NCI-H526 treated with DMSO at 0.1 percent for 48 hours (cell line): Measurements from ENCODE around the gene SGCG.
"Not testable (repeated sequence)": the region's sequence is repeated elsewhere in the genome, so short reads cannot be mapped to it uniquely, and the experiment has no call there.

Experiments
- DNase-seq: peaks from one replicate; lab custom pipeline; 2025; lab: John Stamatoyannopoulos, UW

The SGCG gene

GRCh38 chr13:23212671-23213070, 31.9 kb downstream of the SGCG start:
- DNase-seq, result no peak

DNA sequence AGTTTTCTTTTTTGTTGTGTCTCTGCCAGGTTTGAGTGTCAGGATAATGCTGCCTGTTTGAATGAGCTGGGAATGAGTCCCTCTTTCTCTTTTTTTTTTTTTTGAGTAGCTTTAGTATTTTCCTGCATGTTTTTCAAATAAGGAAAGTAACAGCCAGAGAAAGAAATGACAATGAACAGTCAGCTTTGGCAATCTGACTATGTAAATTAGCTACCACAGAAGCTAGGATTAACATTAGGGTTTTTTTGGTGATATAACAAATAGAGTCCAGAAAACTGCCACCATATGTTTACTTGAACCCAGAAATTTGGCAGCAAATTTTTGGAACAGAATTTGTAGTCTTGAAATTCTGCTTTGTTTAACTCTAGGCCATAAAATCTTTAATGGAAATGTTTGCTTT, 50.5 kb downstream of the SGCG start:
- no peak for DNase-seq

- DNase-seq, result no peak
Observed at GRCh38 chr13:23235994-23236393, 55.2 kb downstream of the SGCG start.

- DNase-seq, result no peak
Observed at GRCh38 chr13:23243066-23243465, 62.3 kb downstream of the SGCG start.

GRCh38 chr13:23248410-23248809, 67.6 kb downstream of the SGCG start:
- not testable (repeated sequence) for DNase-seq

GRCh38 chr13:23254506-23254905, 73.7 kb downstream of the SGCG start:
- DNase-seq, result no peak

- DNase-seq, result no peak
Observed at GRCh38 chr13:23267571-23267970, 86.8 kb downstream of the SGCG start.

GRCh38 chr13:23268441-23268840, 87.7 kb downstream of the SGCG start:
- DNase-seq, result no peak

DNA sequence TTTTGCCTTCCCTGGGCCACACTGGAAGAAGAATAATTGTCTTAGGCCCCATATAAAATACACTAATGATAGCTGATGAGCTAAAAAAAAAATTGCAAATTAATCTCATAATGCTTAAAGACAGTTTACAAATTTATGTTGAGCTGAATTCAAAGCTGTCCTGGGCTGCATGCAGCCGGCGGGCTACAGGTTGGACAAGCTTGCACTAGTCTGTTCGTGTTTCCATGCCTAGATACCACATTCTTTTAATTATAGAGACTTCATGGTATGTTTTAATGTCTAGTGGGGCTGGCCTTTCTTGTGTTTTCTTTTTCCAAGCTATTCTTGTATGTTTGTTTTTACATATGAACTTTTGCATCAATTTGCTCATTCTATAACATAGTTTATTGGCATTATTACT, 90.6 kb downstream of the SGCG start:
- no peak for DNase-seq

- DNase-seq, result no peak
Observed at GRCh38 chr13:23273498-23273897, 92.7 kb downstream of the SGCG start.

GRCh38 chr13:23279321-23279720, 98.5 kb downstream of the SGCG start:
- DNase-seq, result no peak

GRCh38 chr13:23288564-23288963, 107.8 kb downstream of the SGCG start:
- DNase-seq, result no peak

GRCh38 chr13:23288995-23289394, 108.2 kb downstream of the SGCG start:
- DNase-seq, result no peak

GRCh38 chr13:23289917-23290357, 109.2 kb downstream of the SGCG start:
- DNase-seq, result no peak

- DNase-seq, result no peak
Observed at GRCh38 chr13:23292586-23292985, 111.8 kb downstream of the SGCG start.

DNA sequence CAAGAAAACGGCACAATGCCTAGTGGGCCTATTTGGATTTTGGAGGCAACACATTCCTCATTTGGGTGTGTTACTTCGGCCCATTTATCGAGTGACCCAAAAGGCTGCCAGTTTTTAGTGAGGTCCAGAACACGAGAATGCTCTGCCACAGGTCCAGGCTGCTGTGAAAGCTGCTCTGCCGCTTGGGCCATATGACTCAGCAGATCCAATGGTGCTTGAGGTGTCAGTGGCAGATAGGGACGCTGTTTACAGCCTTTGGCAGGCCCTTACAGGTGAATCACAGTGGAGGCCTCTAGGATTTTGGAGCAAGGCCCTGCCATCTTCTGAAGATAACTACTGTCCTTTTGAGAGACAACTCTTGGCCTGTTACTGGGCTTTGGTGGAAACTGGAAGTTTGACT, 134.1 kb downstream of the SGCG start:
- DNase-seq, result not testable (repeated sequence)

DNA sequence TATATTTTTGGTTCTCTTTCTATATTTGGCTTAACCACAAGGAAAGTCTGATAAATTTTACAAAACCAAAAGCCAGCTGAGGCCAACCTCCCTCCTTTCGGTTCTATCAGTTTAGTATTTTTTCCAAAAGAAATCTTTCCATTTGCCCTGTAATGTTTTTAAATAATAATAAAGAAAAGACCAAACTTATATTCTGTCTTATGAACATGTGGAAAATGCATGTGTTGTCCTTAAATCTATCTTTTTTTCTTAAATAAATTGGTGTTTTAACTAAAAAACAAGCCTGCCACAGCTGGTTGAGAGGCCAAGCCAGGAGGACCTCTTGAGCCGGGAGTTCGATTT, 139.1 kb downstream of the SGCG start:
- DNase-seq, result no peak

DNA sequence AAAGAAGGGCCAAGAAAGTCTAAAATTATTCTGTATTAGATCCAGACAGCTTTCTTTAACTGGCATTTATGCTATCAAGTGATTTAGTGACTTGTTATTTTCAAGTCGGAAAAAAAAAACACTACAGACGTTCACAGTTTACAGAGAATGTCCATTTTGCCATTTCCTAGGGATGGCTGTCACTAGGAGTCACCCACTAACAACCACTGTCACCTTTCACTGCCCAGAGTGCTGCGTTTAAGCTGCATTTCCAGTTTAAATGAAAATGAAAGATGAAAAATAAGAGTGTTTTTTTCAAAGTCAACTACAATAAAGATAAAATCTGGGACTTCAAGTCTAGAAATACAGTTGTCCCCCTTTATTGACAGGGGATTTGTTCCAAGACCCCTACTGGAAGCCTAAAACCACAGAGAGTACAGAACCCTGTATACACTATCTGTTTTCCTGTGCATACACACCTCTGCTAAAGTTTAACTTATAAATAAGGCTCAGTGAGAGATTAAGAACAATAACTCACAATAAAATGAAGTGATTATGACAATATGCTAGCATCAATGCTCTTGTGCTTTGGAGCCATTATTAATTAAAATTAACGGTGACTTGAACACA, 140.3 kb downstream of the SGCG start:
- no peak for DNase-seq

- DNase-seq, result no peak
Observed at GRCh38 chr13:23321535-23322241, 140.9 kb downstream of the SGCG start.

DNA sequence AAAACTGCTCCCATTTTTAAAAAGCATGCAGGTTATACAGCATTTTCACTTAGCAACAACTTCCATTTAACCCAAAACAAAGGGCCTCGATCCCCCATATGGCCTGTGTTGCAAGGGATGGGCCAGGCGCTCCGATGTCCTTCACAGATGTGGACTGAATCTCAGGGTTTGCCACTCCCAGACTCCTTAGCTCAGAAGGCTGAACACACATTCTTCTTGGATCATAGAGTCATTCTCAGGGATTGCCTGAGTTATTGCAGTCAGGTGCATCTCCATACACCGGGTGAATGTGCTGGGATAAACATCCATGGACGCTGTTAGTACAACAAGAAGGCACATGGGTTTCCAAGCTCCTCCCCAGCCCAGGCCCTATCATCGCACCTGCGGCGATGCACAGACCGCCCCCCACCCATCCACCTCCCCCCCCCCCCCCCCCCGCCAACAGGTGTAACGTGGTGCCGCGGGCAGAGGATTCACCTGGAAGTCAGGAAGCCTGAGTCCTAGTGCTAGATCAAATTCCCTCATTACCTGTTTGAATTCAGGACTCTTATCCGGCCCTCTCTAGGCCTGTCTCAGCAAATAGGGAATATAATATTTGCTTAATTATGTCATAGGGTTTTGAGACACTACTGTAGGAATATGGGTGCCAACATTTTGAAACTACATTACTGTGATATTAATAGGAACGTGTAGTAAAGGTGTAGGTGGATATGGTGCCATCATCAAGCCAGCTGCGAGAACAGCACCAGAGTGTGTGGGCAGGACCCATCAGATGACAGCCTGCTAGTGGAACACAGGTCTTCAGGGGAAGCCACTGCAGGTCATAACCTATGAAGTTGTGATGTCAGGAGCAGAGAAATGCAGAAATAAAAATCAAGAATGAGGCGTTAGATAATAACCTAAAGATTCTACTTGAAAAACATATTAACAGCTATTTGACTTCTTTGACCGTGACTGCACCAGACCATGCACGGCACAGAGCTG, 141.9 kb downstream of the SGCG start:
- peak; percentile 53 for DNase-seq

GRCh38 chr13:23323946-23324709, 143.3 kb downstream of the SGCG start:
- no peak for DNase-seq

DNA sequence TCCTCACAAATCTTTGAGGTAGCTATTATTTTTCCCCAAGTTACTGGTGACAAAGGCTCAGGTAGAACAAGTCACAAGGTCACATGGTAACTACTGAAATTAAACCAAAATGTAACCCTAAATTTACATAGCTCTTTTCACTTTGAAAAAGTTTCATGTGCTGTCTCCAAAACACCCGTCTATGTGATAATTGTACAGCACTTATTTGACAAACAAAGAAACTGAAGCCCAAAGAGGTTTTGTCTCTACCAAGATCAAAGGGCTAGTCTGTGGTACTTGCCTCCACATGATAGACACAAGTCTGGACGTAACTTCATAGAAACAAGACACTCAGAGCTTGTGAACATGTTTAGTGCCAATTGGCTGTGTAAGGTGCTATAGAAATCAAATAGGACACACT, 144.4 kb downstream of the SGCG start:
- DNase-seq, result no peak
